HG03460 (cell line): Measurements from ENCODE around the gene EGLN1.

Experiments used
- ATAC-seq: cut with Tn5 transposase; IDR thresholded peaks from one replicate; pipeline ENCODE4 v1.9.1; 2021; ENCODE audit not compliant: unreplicated experiment

The EGLN1 gene

DNA sequence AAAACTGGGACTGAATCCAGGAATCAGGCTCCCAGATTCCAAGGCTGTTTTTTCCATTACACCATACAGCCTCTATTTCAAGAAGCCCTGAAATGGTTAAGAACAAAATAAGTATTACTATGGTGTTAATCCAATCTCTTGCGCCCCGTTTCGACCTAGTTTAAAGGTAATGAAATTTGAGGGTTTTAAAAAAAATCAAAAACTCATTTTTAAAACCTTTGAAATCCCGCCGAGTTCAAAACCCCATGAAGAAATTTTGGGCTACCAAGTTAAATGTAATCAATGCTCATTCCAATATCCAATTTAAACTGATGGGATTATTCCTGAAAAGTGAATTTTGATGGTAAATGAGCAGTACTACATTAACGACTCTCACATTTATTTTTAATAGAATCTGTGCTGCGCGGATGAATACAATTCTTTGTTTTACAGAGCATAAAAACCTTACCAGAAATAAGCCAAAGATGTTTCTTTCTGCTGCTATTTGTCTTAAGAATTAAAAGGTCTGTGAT lies 767 bp upstream of the EGLN1 start:
- ATAC-seq, result no peak

GRCh38 chr1:231421546-231421970 lies 529 bp downstream of the EGLN1 start:
- ATAC-seq, result peak; percentile 28

- ATAC-seq, result peak; percentile 10
Observed at GRCh38 chr1:231420959-231421545, 1.0 kb downstream of the EGLN1 start.

DNA sequence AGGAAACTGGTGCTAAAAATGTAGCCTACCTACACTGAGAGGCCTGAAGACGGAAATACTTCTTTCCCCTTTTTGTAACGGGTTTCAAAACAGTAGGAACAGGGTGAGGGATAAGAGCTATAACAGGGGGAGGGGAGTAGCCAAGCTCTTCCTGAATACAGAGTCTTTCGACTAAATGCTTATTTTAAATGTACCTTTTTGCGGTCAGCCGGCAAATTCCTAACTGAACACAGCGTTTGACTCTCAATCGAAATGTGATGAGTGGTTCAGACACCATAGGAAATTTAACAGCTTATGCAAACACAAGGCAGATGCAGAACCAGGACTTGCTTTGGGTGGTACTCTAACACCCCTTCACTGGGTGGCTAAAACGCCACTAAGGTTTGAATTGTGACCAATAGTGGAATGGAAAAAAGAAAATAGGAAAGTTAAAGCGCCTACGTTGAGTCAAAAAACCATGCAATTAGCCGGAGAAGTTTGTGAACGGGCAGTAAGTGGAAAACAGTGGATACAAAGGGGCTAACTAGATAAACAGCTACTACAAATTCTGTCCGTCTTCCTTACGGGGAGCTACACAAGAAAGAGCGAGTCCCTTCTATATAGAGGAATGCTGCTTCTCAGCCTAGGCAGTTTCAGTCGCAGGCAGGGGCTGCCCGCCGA lies 1.7 kb downstream of the EGLN1 start:
- no peak for ATAC-seq

GRCh38 chr1:231419738-231420298 lies 2.3 kb downstream of the EGLN1 start:
- no peak for ATAC-seq

GRCh38 chr1:231419147-231419546 lies 2.9 kb downstream of the EGLN1 start:
- no peak for ATAC-seq

- no peak for ATAC-seq
Observed at GRCh38 chr1:231418741-231419107, 3.4 kb downstream of the EGLN1 start.

DNA sequence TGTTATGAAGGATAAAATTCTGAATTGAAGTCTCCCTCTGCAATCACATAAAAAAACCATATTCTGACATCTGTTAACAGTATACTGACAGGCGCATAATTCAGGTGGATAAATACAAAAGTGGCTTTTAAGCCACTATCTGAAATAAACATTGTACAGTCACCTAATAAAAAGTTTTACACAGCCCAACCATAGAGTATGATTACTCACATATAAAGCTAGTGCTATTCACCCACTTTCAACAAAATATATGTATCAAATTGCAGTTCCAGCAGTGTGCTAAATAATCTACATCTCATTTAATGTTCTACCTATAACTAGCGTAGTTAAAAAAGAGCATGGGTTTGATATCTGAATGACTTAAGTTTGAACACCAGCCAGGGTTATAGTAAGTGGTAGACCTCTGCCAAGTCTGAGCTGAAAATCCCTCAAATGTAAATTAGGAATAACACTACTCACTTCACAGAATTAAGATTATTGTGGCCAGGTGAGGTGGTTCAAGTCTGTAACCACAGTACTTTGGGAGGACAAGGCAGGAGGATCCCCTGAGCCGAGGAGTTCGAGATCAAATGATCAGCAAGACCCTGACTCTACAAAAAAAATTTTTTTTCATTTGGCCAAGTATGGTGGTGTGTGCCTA lies 3.9 kb downstream of the EGLN1 start:
- no peak for ATAC-seq

GRCh38 chr1:231417513-231417912 lies 4.6 kb downstream of the EGLN1 start:
- no peak for ATAC-seq

DNA sequence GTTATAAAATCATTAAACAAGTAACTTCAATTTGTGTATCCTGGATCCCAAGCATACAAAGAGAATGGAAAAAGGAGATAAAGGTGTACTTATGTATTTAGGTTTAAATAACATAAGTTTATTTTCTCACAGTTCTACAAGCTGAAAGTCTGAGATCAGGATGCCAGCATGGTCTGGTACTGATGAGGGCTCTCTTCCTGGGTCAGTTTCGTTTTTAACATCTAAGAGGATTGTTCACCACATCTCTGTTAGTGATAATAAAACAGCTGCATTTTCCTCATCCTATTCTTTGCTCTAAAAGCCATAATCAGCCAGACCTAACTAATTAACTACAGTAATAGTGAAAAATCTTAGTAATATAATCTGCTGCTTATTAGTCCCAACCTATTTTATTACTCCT lies 5.2 kb downstream of the EGLN1 start:
- no peak for ATAC-seq

DNA sequence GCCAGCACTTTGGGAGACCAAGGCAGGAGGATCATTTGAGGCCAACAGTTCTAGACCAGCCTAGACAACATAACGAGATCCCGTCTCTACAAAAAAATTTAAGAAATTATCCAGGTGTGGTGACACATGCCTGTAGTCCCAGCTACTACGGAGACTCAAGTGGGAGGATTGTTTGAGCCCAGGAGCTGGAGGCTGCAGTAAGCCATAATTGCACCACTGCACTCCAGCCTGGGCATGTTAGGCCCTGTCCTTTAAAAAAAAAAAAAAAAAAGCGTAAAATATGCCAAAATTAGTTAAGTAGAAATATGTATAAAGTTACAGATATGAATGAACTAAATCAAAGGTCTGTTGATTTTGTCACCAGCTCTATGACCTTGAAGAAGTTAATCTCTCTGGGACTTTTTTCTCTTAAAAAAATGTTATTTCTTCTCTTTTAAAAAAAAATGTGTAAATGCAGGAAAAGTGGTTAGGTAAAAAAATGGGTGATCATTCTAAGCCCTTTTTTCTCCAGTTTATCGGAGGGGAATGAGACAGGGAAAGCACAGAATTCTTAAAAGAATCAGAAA lies 7.0 kb downstream of the EGLN1 start:
- ATAC-seq, result no peak

GRCh38 chr1:231414260-231415016 lies 7.6 kb downstream of the EGLN1 start:
- ATAC-seq, result no peak

DNA sequence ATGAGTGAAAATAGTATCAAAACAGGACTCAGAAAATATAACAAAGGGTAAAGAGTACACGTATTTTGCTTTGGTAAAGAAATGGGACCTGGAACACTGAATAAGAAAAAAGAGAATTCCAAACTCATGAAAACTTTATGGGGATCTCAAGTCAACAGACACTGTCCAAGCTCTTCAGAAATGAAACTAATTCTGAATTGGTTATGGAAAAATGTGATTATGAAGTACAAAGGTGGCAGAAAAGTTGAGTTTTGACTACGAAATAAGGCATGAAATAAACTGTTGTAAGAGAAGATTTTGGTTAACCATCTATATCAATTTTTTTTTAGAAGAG lies 8.4 kb downstream of the EGLN1 start:
- ATAC-seq, result no peak

DNA sequence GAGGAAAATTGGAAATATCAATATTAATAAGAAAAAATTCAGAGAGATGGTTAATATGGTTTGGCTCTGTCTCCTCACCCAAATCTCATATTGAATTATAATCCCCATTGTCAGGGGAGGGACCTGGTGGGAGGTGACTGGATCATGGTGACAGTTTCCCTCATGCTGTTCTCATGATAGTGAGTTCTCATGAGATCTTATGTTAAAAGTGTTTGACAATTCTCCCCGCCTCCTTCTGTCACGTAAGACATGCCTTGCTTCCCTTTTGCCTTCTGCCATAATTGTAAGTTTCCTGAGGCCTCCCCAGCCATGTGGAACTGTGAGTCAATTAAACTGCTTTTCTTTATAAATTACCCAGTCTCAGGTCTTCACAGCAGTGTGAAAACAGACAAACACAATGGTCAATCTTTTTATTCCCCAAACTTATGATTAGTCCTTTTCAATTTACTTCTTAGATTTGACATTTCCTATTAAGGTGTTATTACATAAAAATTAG lies 11.0 kb downstream of the EGLN1 start:
- no peak for ATAC-seq

GRCh38 chr1:231410036-231410612 lies 12.0 kb downstream of the EGLN1 start:
- no peak for ATAC-seq

GRCh38 chr1:231408528-231409094 lies 13.5 kb downstream of the EGLN1 start:
- ATAC-seq, result no peak

GRCh38 chr1:231407547-231408396 lies 14.3 kb downstream of the EGLN1 start:
- no peak for ATAC-seq

DNA sequence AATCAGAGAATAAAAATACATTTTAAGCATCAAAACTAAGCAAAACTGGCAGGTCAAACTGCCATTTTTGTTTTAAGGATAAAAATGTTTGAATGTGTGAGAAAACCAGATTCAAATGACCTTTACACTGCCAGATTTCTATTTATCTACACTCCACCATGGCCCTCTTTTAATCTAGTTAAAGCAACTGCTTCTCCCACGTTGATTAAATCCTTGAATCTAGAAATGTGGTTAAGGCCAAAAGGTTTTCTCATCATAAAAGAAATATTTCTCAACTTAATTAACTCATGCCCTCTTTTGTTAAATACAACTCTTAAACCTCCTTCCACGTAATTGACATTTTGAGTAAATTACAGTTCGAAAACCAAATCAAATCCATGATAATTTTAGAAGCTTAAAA lies 15.0 kb downstream of the EGLN1 start:
- ATAC-seq, result no peak

GRCh38 chr1:231404318-231404717 lies 17.8 kb downstream of the EGLN1 start:
- no peak for ATAC-seq
